HG03108 (cell line): ENCODE data around the gene FURIN.
"Not testable (repeated sequence)": the region's sequence is repeated elsewhere in the genome, so short reads cannot be mapped to it uniquely, and the experiment has no call there.

Experiments
- ATAC-seq: cut with Tn5 transposase; IDR thresholded peaks from one replicate; pipeline ENCODE4 v1.9.1; 2021; ENCODE audit warnings: moderate library complexity; ENCODE audit not compliant: unreplicated experiment

Gene FURIN

DNA sequence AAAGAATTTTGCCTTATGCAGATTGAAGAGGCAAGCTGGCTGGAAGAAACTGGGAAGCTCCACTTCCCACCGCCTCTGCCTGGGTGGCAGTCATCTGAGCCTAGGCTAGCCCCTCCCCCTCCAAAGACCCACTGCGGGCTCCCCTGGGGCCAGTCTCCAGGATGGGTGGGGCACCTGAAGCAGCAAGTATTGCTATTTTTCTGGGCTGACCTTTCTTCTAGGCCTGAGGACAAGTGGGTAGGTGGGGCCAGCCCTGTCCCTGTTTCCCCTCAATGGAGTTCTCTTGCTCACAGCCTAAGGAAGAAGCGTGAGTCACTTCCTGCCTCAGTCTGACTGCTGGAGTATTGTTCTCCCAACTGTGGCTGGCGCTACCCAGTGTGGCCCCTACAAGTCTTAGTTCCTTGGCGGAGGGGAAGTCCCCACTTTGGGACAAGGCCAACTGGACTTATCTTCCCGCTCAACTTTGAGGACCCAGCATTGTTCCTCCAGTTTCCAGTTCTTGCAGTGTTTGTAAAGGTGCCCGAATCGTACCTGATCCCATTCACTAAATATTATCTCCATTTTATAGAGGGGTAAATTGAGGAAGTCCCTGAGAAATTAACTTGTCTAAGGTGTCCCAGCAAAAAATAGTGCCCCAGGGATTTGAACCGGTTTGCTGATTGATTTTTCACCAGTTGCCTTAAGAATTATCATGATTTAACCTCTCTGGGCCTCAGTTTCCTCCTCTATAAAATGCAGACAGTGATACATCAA lies 1.4 kb downstream of the FURIN start:
- ATAC-seq = no peak

DNA sequence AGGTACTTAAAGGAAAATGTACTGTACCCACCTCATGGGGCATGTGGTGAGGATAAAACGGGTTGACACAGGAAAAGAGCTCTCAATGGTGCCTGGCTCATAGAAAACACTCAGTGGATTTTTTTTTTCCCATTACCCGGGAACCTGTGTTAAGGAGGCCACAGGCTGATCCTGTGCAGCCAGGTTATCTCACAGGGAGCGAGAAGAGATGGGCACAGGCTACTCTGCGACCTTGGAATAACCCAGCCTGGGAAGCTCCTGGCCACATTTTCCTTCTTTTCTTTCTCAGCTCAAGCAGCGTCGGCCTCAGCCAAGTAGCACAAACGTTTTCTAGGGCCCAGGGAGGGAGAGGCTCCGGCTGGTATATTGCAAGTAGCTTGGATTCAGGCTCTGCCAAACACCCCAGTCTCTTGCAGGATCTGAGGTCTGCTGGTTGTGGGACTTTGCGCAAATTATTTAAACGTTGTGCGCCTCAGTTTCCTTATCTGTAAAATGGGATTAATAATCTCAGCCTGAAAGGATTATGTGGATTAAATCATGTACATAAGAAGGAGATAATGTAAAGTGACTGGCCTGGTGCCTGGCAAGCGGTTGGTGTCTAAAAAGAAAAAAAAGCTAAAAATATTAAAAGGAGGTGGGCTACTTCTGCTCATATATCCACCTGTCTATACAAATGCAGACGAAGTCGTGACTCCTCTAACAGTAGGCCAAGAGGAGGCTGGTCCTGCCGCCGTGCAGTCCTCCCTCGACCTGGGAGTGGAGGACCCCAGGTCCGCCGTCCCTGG lies 2.2 kb downstream of the FURIN start:
- ATAC-seq = no peak

DNA sequence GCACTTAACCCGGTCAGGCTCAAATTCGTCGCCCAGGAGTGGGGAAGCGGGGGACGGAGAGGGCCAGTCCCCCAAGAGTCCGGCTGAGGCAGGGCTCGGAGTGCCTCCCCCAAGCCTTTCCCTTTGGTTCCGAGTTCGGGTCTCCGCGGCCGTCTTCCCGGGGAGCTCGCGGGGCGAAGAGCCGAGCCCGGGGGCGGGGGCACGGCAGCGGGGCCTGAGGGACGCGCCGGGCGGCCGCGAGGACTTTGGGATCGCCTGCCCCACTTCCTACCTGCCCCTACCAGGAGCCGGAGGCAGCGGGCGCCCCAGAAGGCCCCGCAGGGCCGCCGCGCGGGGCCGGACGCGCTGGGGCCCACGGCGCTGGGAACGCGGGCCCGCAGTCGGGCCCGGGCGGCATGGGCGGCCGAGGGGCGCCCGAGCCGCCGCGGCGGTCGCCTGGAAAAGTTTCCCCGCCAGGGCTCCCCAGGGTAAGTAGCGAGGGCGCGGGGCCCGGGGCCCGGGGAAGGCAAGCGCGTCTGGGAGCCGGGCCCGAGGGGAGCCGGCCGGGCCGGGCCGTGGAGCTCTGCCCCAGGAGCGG lies 2.8 kb downstream of the FURIN start:
- no peak for ATAC-seq

DNA sequence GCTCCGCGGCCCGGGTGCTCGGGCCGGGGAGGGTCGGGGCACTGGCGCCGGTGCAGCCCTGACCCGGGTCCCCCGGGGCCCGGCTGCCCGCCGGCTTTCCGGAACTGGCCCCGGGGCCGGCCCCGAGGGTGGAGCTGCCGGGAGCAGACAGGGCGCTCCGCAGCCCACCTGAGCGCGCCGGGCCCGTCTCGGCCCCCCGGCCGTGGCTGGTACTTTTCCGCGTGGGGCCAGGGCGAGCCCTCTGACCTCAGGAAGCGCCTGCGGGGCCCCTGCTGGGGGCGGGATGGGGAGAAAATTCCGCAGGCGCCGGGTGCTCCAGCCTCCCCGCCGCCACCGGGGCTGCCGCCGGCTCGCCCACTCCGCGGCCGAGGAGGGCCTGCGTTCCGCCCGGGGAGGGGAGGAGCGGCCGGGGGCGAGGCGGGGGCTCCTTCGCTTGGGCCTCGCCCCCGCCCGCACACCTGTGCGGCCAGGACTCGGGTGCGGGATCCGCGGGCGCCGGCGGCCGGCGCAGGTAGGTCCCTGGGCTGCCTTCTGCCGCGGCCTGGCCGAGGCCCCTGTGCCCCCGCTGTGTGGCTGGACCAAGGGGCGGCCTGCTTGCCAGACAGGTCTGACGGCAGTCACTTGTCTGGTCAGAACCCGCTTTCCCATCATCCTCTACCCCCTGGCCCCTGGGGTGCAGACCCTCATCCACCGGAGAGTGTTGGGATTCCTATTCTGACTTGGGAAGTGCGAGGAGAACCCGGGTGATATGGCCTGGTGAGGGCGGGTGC lies 3.5 kb downstream of the FURIN start:
- ATAC-seq = no peak

DNA sequence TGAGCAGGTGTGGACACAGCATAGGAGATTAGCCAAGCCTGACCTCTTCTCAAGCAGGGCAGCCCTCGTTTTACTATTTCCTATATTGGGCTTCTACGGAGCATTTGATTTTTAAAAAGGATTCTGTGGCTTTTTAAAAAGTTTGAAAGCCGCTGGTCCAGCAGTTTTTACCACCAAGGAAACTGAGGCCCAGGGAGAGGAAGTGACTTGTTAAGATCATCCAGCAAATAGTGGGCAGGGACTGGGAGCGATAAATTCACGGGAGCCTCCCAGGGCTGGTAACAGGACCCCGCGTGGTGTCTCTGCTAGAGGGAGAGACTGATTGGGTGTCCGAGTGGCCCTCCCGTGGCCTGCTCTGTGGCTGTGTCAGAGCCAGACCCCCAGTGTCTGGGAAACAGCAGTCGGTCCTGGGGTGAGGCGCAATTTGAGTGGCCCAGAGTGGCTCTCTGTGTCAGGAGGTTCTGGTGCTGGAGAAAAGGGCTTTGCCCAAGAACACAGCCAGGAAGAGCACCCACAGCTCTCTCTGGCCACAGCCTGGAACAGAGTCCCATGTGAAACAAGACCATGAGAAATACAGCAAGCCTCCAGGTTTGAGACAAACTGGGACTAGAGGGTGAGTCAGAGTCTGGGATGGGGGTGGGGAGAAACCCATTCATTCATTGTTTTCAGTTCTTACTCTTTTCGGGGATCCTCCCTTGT lies 4.2 kb downstream of the FURIN start:
- no peak for ATAC-seq

DNA sequence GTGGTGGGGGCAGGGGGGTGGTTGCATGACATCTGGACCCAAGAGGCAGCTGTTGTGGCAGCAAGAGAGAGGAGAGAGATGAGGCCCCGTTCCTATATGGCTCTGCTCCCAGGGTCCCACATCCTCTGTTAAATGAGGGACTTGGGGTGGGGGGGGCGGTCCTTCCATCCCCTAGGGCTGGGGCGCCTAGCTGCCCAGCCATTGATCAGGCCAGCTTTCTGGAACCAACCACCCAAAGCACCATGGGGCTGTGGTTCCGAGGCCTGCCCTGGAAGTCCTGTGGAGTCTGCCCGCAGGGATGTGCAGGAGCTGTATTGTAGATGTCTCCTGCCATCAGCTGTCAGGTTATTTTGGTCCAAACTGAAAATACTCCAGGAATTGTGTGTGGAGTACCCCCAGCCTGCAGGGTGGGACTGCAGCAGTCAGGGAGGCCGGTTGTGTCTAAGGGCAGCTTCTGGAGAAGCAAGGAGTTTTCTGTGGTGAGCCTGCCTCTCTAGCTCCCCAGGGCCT lies 5.2 kb downstream of the FURIN start:
- ATAC-seq = no peak

DNA sequence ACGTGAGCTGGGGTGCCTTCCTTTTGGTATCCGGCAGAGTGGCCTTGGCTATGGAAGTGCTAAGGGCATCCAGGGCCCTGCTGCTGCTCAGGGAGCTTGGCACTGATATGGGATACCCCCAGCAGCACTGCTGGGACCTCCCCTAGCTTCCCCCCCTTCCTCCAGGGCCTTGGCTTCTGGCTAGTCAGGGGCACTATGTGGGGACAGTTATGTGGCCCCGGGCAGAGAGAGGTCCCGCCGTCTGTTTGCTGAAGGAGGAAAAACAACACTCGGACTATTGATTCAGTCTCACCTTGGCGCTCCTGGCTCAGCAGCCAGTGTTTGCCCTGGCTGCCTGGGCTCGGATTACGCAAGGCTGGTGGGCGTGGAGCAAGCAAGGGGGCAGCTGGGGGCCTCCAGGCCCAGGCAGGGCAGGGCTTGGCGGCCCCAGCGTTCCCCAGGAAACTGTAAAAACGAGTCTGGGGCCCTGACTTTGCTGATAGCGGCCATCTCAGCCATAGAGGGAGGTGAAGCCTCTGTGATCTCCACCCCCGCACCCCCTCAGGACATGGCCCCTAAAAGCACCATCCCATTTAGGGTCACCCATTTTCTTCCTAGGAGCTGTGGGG lies 5.7 kb downstream of the FURIN start:
- ATAC-seq = no peak

DNA sequence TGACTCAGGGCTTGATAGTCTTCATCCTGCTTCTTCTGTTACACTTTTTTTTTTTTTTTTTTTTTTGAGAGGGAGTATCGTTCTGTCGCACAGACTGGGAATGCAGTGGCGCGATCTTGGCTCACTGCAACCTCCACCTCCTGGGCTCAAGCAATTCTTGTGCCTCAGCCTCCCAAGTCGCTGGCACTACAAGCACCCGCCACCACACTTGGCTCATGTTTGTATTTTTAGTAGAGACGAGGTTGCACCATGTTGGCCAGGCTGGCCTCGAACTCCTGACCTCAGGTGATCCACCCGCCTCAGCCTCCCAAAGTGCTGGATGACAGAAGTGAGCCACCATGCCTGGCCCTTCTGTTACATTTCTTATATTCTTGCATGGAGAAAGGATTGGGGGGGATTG lies 6.6 kb downstream of the FURIN start:
- ATAC-seq = not testable (repeated sequence)

DNA sequence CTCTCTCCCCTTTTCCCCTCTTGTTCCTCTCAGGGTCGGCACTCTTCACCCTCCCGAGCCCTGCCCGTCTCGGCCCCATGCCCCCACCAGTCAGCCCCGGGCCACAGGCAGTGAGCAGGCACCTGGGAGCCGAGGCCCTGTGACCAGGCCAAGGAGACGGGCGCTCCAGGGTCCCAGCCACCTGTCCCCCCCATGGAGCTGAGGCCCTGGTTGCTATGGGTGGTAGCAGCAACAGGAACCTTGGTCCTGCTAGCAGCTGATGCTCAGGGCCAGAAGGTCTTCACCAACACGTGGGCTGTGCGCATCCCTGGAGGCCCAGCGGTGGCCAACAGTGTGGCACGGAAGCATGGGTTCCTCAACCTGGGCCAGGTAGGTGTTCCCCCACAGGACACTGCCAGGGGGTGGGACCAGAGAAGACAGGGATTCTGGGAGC lies 7.2 kb downstream of the FURIN start:
- no peak for ATAC-seq

DNA sequence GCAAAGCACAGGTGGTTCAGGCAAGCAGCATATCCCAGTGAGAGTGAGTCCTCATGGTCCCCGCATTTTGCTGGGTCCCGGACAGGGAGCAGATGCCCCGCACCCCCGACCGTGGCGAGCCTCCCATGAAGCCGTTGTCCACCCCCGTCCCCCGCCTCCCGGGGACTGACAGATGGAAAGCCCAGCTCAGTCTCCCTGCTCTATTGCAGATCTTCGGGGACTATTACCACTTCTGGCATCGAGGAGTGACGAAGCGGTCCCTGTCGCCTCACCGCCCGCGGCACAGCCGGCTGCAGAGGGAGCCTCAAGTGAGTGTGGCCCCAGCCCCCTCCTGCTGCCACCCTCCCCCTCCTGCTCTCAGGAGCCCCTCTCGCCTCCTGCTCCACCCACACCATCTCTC lies 7.7 kb downstream of the FURIN start:
- no peak for ATAC-seq

DNA sequence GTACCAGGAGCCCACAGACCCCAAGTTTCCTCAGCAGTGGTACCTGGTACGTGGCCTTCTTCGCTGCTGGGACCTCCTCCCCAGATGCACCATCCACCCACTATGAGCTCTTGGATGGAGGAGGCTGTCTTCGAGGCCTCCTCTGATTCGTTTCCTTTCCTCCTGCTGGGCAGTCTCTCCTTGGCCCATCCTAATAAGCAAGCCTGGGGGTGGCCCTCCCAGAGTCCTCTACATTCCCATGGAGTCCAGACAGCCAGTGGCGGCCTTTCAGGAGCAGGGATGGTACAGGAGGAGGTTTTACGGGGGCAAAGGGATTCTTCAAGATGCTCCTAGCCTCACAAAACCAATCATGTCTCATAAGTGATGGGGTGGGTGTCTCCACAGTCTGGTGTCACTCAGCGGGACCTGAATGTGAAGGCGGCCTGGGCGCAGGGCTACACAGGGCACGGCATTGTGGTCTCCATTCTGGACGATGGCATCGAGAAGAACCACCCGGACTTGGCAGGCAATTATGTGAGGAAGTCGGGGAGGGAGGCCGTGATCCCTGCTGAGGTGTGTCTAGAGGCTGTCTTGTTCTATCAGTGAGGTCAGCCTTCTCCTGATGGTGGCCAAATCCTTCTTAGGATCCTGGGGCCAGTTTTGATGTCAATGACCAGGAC lies 8.3 kb downstream of the FURIN start:
- ATAC-seq = no peak

DNA sequence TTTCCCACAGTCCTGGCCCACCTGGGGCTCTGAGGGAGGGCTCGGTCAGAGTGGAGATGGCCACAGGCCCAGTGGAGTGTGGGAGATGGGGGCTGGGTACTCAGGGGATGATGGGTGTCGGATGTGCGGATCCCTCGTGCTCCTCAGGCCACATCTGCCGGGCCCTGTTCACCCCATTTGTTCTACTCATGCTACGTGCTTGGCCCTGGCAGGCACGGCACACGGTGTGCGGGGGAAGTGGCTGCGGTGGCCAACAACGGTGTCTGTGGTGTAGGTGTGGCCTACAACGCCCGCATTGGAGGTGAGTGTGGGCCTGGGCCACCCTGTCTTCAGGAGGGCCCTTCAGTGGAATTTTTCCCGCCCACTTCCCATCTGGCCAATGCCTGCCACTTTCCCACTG lies 8.9 kb downstream of the FURIN start:
- no peak for ATAC-seq

DNA sequence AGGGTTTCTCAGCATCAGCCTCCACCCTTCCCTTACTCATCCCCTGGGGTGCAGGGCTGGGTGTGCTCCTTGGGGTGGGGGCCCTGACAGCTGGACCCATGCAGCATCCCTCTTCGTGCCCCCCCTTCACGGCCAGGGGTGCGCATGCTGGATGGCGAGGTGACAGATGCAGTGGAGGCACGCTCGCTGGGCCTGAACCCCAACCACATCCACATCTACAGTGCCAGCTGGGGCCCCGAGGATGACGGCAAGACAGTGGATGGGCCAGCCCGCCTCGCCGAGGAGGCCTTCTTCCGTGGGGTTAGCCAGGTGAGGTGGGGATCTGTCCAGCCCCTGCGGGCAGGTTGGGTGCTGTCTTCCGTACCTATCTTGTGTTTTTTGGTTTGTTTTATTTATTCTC lies 9.6 kb downstream of the FURIN start:
- no peak for ATAC-seq

DNA sequence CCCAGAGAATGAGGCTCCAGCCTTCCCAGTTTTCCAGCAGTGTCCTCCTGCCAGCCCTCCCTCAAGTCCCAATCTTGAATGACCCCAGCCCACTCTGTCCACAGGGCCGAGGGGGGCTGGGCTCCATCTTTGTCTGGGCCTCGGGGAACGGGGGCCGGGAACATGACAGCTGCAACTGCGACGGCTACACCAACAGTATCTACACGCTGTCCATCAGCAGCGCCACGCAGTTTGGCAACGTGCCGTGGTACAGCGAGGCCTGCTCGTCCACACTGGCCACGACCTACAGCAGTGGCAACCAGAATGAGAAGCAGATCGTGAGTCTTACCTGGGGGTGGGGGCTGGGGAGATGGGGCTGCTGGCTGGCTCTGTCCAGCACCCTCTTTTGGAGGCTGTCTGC lies 10.3 kb downstream of the FURIN start:
- no peak for ATAC-seq

DNA sequence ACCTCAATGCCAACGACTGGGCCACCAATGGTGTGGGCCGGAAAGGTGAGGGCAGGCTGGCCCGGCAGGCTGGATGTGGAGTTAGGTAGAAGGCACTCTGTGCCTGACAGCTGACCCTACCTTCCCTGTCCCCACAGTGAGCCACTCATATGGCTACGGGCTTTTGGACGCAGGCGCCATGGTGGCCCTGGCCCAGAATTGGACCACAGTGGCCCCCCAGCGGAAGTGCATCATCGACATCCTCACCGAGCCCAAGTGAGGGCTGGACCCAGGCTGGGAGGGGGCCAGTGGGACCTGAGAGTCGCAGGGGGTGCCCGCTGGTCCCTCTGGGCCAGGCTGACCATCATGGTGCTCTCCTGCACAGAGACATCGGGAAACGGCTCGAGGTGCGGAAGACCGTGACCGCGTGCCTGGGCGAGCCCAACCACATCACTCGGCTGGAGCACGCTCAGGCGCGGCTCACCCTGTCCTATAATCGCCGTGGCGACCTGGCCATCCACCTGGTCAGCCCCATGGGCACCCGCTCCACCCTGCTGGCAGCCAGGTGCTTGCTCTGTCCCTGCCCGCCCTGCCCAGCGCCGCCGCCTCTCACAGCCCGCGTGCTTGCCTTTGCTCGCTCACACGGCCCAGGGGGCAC lies 11.5 kb downstream of the FURIN start:
- ATAC-seq = no peak

DNA sequence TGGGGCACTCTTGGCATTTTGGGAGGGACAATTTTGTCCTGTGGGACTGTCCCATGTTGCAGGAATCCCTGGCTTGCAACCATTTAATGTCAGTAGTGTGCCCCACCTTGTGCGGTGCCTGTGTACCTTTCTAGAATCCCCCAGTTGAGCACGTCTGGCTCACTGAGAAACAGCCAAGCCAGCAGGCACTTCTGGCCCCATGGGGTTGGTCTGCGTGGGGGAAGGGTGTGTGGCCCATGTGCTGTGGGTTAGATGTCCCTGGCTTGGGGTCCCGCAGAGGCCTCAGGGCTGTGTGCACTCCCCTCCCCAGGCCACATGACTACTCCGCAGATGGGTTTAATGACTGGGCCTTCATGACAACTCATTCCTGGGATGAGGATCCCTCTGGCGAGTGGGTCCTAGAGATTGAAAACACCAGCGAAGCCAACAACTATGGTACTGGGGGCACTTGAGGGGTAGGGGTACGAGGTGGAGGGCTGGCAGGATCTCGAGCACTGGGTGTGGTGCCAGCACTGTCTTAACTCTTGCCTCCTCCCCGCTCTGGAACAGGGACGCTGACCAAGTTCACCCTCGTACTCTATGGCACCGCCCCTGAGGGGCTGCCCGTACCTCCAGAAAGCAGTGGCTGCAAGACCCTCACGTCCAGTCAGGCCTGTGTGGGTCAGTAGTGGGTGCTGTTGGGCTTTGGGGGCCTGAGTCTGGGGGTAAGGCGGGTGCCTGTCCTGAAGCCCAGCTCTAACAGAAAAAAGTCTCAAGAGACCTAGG lies 12.2 kb downstream of the FURIN start:
- ATAC-seq = no peak

DNA sequence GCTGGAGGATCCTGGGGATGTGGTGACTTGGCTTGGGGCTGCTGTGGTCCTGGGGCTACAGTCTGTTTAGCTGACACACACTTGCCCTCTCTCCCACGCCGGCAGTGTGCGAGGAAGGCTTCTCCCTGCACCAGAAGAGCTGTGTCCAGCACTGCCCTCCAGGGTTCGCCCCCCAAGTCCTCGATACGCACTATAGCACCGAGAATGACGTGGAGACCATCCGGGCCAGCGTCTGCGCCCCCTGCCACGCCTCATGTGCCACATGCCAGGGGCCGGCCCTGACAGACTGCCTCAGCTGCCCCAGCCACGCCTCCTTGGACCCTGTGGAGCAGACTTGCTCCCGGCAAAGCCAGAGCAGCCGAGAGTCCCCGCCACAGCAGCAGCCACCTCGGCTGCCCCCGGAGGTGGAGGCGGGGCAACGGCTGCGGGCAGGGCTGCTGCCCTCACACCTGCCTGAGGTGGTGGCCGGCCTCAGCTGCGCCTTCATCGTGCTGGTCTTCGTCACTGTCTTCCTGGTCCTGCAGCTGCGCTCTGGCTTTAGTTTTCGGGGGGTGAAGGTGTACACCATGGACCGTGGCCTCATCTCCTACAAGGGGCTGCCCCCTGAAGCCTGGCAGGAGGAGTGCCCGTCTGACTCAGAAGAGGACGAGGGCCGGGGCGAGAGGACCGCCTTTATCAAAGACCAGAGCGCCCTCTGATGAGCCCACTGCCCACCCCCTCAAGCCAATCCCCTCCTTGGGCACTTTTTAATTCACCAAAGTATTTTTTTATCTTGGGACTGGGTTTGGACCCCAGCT lies 13.0 kb downstream of the FURIN start:
- no peak for ATAC-seq
